ENCODE results near the gene COMT.
A peak's percentile ranks its signal among the peaks of the same experiment; 100 is the strongest.

The COMT gene

DNA sequence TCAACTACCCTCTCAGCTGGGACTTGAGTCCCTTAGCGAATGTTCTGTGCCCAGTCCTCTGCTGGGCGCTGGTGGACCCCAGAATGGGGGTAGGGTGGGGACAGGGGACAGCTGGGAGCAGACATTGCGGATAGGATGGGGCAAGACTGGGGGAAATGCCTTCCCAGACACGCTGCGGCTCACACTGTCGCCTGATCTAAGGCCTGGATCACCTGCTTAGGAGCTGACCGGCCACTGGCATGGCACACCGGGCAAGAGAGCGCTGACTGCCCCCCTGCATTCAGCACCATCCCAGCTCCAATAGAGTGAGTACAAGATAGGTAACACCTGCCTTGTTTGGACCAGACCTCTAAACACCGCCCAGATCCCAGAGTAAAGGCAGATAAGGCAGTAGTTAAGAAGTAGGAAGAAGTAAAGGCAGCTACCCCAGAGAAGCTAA, 73.6 kb downstream of the COMT start:
- DNase-seq = no peak

DNA sequence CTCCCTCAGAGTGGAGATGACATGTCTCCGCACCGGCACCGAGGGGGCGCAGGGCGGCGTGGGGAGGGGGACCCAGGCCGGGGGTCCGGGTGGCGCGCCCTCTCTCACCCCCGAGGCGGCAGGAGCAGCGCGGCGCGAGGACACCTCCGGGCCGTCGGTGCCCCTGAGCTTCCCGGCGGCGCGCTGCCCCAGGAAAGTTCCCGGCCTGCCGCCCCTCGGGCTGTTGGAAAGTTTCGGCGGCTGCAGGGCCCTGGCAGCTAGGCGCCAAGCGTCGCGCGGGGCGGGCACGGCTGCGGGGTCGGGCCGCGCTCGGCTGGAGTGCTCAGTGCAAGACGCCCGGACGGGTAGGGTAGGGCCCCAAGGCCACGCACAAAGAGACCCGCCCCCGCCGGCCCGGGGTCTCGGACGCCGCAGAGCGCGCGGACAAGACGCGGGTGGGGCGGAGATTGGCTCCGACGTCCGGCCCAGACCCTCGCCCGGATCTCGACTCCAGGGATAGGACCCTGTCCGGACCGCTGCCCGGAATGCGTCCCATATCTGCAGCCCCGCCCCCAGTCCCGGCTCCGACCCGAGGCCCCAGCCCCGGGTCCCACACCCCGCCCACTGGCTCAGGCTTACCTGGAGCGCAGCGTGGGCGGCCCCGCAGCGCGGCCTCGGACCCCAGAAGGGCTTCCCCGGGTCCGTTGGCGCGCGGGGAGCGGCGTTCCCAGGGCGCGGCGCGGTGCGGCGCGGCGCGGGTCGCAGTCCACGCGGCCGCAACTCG, 74.6 kb downstream of the COMT start:
- DNase-seq = no peak

DNA sequence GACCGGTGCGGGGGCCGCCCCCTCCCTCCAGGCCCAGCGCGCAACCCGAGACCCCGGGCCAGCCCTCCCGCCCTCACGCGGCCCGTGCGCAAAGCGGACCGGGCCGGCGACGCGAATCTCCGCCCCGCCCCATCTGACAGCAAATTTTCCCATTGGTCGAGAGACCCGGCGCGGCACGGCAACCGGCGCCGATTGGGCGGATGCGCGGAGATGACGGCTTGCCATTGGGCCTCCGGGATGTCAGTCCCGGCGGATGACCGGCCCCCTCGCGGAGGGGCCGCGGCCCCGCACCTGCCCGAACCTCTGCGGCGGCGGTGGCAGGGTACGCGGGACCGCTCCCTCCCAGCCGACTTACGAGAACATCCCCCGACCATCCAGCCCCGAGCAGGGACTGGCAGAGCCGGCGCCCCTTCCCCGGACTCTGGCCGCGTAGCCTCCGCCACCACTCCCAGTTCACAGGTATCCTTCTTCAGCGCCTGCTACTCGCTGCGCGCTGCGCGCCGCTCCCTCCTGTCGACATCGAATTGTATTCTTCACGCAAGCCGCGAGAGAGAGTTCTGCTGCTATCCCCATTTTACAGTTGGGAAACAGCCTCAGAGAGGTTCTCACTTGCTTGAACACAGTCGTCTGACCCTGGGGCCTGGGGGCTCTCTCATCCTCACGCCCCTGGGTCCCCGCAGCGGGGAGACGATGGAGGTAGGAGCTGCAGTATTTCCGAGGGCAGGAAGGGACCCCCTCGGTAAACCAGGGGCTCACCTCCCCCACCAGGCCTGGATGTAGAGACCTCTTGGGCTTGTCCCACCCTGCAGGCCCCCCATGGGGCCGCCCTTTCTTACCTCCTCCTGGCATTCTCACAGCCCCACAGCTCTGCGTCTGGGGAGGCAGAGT, 75.4 kb downstream of the COMT start, which contains the start of gene ARVCF:
ARVCF (minus strand) TSS at position 90 of the 888 bp plus-strand sequence. CDS start 26,029 bp downstream, outside the sequence.
- peak; percentile 91 for DNase-seq

DNA sequence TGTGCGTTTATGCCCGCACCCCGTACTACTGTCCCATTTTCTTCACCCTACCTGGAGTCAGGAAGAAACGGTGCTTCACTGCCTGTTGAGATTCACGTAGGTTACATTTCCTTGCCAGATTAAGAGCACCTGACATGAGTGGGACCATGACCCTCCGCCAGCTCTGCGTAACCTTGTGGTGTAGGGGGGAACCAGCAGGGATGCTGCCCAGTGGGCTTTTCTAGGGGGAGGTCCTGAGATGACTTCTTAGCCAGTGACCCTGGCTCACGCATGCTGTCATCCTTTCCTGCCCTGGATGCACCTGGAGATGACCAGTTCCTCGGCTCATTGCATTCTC, 76.0 kb downstream of the COMT start:
- DNase-seq = no peak

DNA sequence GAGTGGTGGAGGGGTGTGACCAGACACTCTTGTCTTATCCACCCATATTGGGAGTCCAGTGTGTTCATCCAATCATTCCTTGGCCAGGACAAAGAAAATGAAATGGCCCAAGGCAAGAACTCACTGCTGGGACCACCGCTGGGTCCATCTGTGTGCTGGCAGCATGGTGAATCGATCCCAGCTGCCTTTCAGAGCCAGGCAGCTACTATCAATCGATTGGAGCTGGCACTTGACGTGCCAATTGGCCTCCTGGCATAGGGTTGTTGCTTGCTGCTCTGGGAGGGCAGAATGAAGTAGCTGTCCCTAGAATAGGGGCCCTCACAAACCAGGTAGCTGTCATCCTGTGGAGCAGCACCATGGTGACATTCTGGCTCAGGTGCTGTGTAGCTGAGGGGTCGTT, 76.4 kb downstream of the COMT start:
- DNase-seq = no peak
